ENCODE results near the gene NTNG1. TPM values are rescaled to one million over a fixed set of nuclear protein-coding genes. Genes with fewer than 3 reads are reported as not detected.

The NTNG1 gene
- total RNA-seq, 1 donor from 2014 or later: not detected

- Mint-ChIP-seq H3K27ac (no peak overlapping the region), H3K27me3 (ENCODE audit: low read depth) (no peaks in the 10 kb centered on the region)
These were observed 237.6 kb downstream of the NTNG1 start for GRCh38 chr1:107378426-107378825.

GRCh38 chr1:107378866-107379265 lies 238.0 kb downstream of the NTNG1 start:
- Mint-ChIP-seq H3K4me1 (ENCODE audit: low read depth) (no peaks in the 10 kb centered on the region), H3K4me3 (ENCODE audit: low read depth) (no peak overlapping the region), H3K9me3 (no peaks in the 10 kb centered on the region), H3K36me3 (ENCODE audit: low read depth) (no peaks in the 10 kb centered on the region), H3K27ac (no peak overlapping the region), H3K27me3 (ENCODE audit: low read depth) (no peaks in the 10 kb centered on the region)
- DNase-seq (ENCODE audit: low spot score): no peak
- intact Hi-C loops (cut with micrococcal nuclease): no loop called here

More at GRCh38 chr1:107378426-107378825, 237.6 kb downstream of the NTNG1 start:
- no peaks in the 10 kb centered on the region for H3K4me1 Mint-ChIP-seq (ENCODE audit: low read depth)
- no peak overlapping the region for H3K4me3 Mint-ChIP-seq (ENCODE audit: low read depth)
- no peaks in the 10 kb centered on the region for H3K9me3 Mint-ChIP-seq
- DNase-seq (ENCODE audit: low spot score): no peak
- intact Hi-C loops (cut with micrococcal nuclease): no loop called here
- H3K36me3 Mint-ChIP-seq (ENCODE audit: low read depth): no peaks in the 10 kb centered on the region

- Mint-ChIP-seq H3K4me3 (ENCODE audit: low read depth) (no peak overlapping the region), H3K9me3 (no peaks in the 10 kb centered on the region), H3K36me3 (ENCODE audit: low read depth) (no peaks in the 10 kb centered on the region), H3K27ac (no peak overlapping the region), H3K27me3 (ENCODE audit: low read depth) (no peaks in the 10 kb centered on the region), H3K4me1 (ENCODE audit: low read depth) (no peaks in the 10 kb centered on the region)
- intact Hi-C loops (cut with micrococcal nuclease): no loop called here
- DNase-seq (ENCODE audit: low spot score): no peak
These were observed 239.0 kb downstream of the NTNG1 start for GRCh38 chr1:107379826-107380225.

- H3K27ac Mint-ChIP-seq: no peak overlapping the region
These were observed 248.9 kb downstream of the NTNG1 start for GRCh38 chr1:107389410-107390396.

GRCh38 chr1:107394301-107394700 lies 253.5 kb downstream of the NTNG1 start:
- intact Hi-C loops (cut with micrococcal nuclease): no loop called here

More at GRCh38 chr1:107389410-107390396, 248.9 kb downstream of the NTNG1 start:
- no peak for DNase-seq (ENCODE audit: low spot score)
- Mint-ChIP-seq H3K36me3 (ENCODE audit: low read depth) (no peaks in the 10 kb centered on the region), H3K4me3 (ENCODE audit: low read depth) (no peak overlapping the region), H3K9me3 (no peaks in the 10 kb centered on the region), H3K4me1 (ENCODE audit: low read depth) (no peaks in the 10 kb centered on the region), H3K27me3 (ENCODE audit: low read depth) (no peaks in the 10 kb centered on the region)
- intact Hi-C loops (cut with micrococcal nuclease): no loop called here

GRCh38 chr1:107401704-107402103 lies 260.9 kb downstream of the NTNG1 start:
- Mint-ChIP-seq H3K9me3 (no peaks in the 10 kb centered on the region), H3K27me3 (ENCODE audit: low read depth) (no peaks in the 10 kb centered on the region), H3K4me3 (ENCODE audit: low read depth) (no peak overlapping the region), H3K36me3 (ENCODE audit: low read depth) (no peaks in the 10 kb centered on the region), H3K4me1 (ENCODE audit: low read depth) (no peaks in the 10 kb centered on the region), H3K27ac (no peak overlapping the region)
- intact Hi-C loops (cut with micrococcal nuclease): no loop called here
- no peak for DNase-seq (ENCODE audit: low spot score)

More at GRCh38 chr1:107394301-107394700, 253.5 kb downstream of the NTNG1 start:
- Mint-ChIP-seq H3K4me1 (ENCODE audit: low read depth) (no peaks in the 10 kb centered on the region), H3K36me3 (ENCODE audit: low read depth) (no peaks in the 10 kb centered on the region), H3K9me3 (no peaks in the 10 kb centered on the region), H3K4me3 (ENCODE audit: low read depth) (no peak overlapping the region), H3K27ac (no peak overlapping the region), H3K27me3 (ENCODE audit: low read depth) (no peaks in the 10 kb centered on the region)
- no peak for DNase-seq (ENCODE audit: low spot score)

GRCh38 chr1:107404756-107405155 lies 263.9 kb downstream of the NTNG1 start:
- intact Hi-C loops (cut with micrococcal nuclease): no loop called here
- Mint-ChIP-seq H3K27ac (no peak overlapping the region), H3K27me3 (ENCODE audit: low read depth) (no peaks in the 10 kb centered on the region), H3K4me3 (ENCODE audit: low read depth) (no peak overlapping the region), H3K4me1 (ENCODE audit: low read depth) (no peaks in the 10 kb centered on the region), H3K36me3 (ENCODE audit: low read depth) (no peaks in the 10 kb centered on the region), H3K9me3 (no peaks in the 10 kb centered on the region)
- no peak for DNase-seq (ENCODE audit: low spot score)

GRCh38 chr1:107405236-107405635 lies 264.4 kb downstream of the NTNG1 start:
- Mint-ChIP-seq H3K27me3 (ENCODE audit: low read depth) (no peaks in the 10 kb centered on the region), H3K4me3 (ENCODE audit: low read depth) (no peak overlapping the region), H3K27ac (no peak overlapping the region), H3K9me3 (no peaks in the 10 kb centered on the region), H3K4me1 (ENCODE audit: low read depth) (no peaks in the 10 kb centered on the region), H3K36me3 (ENCODE audit: low read depth) (no peaks in the 10 kb centered on the region)
- DNase-seq (ENCODE audit: low spot score): no peak
- intact Hi-C loops (cut with micrococcal nuclease): no loop called here

GRCh38 chr1:107407011-107407410 lies 266.2 kb downstream of the NTNG1 start:
- intact Hi-C loops (cut with micrococcal nuclease): no loop called here
- no peaks in the 10 kb centered on the region for H3K36me3 Mint-ChIP-seq (ENCODE audit: low read depth)

GRCh38 chr1:107413546-107413945 lies 272.7 kb downstream of the NTNG1 start:
- Mint-ChIP-seq H3K4me1 (ENCODE audit: low read depth) (no peaks in the 10 kb centered on the region), H3K27me3 (ENCODE audit: low read depth) (peaks cover 2% of the 10 kb centered on the region), H3K27ac (no peak overlapping the region), H3K4me3 (ENCODE audit: low read depth) (no peak overlapping the region), H3K36me3 (ENCODE audit: low read depth) (no peaks in the 10 kb centered on the region), H3K9me3 (no peaks in the 10 kb centered on the region)
- no peak for DNase-seq (ENCODE audit: low spot score)
- intact Hi-C loops (cut with micrococcal nuclease): no loop called here

More at GRCh38 chr1:107407011-107407410, 266.2 kb downstream of the NTNG1 start:
- Mint-ChIP-seq H3K4me1 (ENCODE audit: low read depth) (no peaks in the 10 kb centered on the region), H3K27me3 (ENCODE audit: low read depth) (no peaks in the 10 kb centered on the region), H3K9me3 (no peaks in the 10 kb centered on the region), H3K27ac (no peak overlapping the region), H3K4me3 (ENCODE audit: low read depth) (no peak overlapping the region)
- no peak for DNase-seq (ENCODE audit: low spot score)

GRCh38 chr1:107413951-107414350 lies 273.1 kb downstream of the NTNG1 start:
- Mint-ChIP-seq H3K27ac (no peak overlapping the region), H3K4me1 (ENCODE audit: low read depth) (no peaks in the 10 kb centered on the region), H3K4me3 (ENCODE audit: low read depth) (no peak overlapping the region), H3K9me3 (no peaks in the 10 kb centered on the region), H3K36me3 (ENCODE audit: low read depth) (no peaks in the 10 kb centered on the region), H3K27me3 (ENCODE audit: low read depth) (peaks cover 2% of the 10 kb centered on the region)
- intact Hi-C loops (cut with micrococcal nuclease): no loop called here
- no peak for DNase-seq (ENCODE audit: low spot score)

GRCh38 chr1:107414550-107414949 lies 273.7 kb downstream of the NTNG1 start:
- intact Hi-C loops (cut with micrococcal nuclease): no loop called here
- Mint-ChIP-seq H3K9me3 (no peaks in the 10 kb centered on the region), H3K27me3 (ENCODE audit: low read depth) (peaks cover 4% of the 10 kb centered on the region), H3K27ac (no peak overlapping the region), H3K4me3 (ENCODE audit: low read depth) (no peak overlapping the region), H3K4me1 (ENCODE audit: low read depth) (no peaks in the 10 kb centered on the region), H3K36me3 (ENCODE audit: low read depth) (no peaks in the 10 kb centered on the region)
- no peak for DNase-seq (ENCODE audit: low spot score)

GRCh38 chr1:107415241-107415640 lies 274.4 kb downstream of the NTNG1 start:
- Mint-ChIP-seq H3K27me3 (ENCODE audit: low read depth) (peaks cover 4% of the 10 kb centered on the region), H3K27ac (no peak overlapping the region)

More at GRCh38 chr1:107415241-107415640, 274.4 kb downstream of the NTNG1 start:
- intact Hi-C loops (cut with micrococcal nuclease): no loop called here
- H3K36me3 Mint-ChIP-seq (ENCODE audit: low read depth): no peaks in the 10 kb centered on the region
- H3K4me1 Mint-ChIP-seq (ENCODE audit: low read depth): no peaks in the 10 kb centered on the region
- H3K9me3 Mint-ChIP-seq: no peaks in the 10 kb centered on the region
- H3K4me3 Mint-ChIP-seq (ENCODE audit: low read depth): no peak overlapping the region
- no peak for DNase-seq (ENCODE audit: low spot score)
